GM12892 (cell line): Measurements from ENCODE around the gene IGFBP5.

Source experiments
- POLR2A ChIP-seq: IDR thresholded peaks from 2 replicates; pipeline ENCODE4 v1.6.1; 2011; ENCODE audit warnings: low read depth, low read length, control low read depth
- POLR2AphosphoS5 ChIP-seq: IDR thresholded peaks from 2 replicates; pipeline ENCODE4 v1.6.1; 2011; ENCODE audit warnings: low read depth, low read length, control low read depth
- TAF1 ChIP-seq: IDR thresholded peaks from 2 replicates; pipeline ENCODE4 v1.6.1; 2011; ENCODE audit warnings: low read depth, mild to moderate bottlenecking, control low read depth, low read length, borderline replicate concordance

DNA sequence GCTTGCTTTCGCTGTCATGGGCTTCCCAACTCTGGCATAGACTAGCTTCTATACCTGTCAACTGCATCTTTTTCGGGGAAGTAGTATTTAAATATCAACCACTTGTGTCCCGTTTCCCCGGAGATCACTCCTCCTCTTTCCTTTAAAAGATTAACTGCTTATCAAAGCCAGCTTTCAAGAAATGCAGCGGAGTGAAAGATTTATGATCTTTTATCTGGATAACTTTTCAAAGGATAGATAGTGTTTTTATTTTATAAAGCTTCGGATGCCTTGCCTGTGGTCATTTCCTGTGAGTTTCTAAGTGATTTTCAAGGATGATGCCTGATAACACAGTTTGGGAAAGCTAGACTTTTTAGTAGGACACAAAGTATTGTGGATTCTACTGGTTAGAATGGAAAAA is 2.9 kb upstream of the IGFBP5 start:
- TF ChIP-seq POLR2AphosphoS5 (no peak), POLR2A (no peak), TAF1 (no peak)
